Measurements from ENCODE around the gene MSH5.
"Not testable (repeated sequence)": the region's sequence is repeated elsewhere in the genome, so short reads cannot be mapped to it uniquely, and the experiment has no call there.

The MSH5 gene

DNA sequence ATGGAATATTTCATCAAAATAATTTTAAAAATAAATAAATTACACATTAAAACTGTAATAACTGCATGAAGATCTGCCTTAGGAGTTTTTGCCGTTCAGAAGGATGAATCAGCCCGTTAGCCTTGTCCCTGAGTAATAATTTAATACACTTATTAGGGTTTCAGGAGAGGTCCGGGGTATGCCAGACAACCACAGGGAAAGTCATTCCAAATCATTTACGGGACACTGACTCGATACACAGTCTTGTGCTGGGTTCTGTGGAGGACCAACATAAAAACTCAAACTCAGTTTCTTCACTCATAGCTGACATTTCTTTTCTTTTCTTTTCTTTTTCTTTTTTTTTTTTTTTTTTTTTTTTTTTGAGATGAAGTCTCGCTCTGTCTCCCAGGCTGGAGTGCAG lies 33.9 kb upstream of the MSH5 start:
- H3K4me3 ChIP-seq (ENCODE audit: low read depth, low read length), result no peak overlapping the region
- TF ChIP-seq, protein P1, sequence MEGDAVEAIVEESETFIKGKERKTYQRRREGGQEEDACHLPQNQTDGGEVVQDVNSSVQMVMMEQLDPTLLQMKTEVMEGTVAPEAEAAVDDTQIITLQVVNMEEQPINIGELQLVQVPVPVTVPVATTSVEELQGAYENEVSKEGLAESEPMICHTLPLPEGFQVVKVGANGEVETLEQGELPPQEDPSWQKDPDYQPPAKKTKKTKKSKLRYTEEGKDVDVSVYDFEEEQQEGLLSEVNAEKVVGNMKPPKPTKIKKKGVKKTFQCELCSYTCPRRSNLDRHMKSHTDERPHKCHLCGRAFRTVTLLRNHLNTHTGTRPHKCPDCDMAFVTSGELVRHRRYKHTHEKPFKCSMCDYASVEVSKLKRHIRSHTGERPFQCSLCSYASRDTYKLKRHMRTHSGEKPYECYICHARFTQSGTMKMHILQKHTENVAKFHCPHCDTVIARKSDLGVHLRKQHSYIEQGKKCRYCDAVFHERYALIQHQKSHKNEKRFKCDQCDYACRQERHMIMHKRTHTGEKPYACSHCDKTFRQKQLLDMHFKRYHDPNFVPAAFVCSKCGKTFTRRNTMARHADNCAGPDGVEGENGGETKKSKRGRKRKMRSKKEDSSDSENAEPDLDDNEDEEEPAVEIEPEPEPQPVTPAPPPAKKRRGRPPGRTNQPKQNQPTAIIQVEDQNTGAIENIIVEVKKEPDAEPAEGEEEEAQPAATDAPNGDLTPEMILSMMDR (IDR thresholded peaks at IDR 0.05; ENCODE audit: low read depth, low read length, missing control alignments), result no peak
- DNase-seq (ENCODE audit: low read depth), result no peak

DNA sequence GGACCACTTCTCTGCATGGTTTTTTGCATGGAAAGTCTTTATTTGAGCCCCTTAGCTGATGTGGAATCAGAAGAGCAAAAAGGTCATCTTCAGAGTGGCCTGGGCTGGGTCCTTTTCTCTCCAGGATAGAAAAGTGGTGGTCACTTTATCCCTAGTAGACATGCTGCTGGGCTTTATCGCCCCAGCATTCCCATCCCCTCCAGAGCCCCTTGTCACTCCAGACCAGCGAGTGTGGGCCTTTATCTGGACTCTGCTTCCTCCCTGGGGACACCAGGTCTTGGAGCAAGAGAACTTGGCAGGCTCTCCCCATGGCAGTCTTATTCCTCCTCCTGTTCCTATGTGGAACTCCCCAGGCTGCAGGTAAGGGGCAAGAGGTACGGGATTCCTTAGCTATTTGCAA lies 33.2 kb upstream of the MSH5 start, which contains the start of gene LY6G6F:
LY6G6F (plus strand) TSS at position 268 of the 400 bp plus-strand sequence; CDS start at position 309, 41 bp downstream.
- no peak for DNase-seq (ENCODE audit: low read depth)
- no peak within 1 kb of the TSS for H3K4me3 ChIP-seq (ENCODE audit: low read depth, low read length)
- TF ChIP-seq, protein P1 (IDR thresholded peaks at IDR 0.05; ENCODE audit: low read depth, low read length, missing control alignments), result no peak

DNA sequence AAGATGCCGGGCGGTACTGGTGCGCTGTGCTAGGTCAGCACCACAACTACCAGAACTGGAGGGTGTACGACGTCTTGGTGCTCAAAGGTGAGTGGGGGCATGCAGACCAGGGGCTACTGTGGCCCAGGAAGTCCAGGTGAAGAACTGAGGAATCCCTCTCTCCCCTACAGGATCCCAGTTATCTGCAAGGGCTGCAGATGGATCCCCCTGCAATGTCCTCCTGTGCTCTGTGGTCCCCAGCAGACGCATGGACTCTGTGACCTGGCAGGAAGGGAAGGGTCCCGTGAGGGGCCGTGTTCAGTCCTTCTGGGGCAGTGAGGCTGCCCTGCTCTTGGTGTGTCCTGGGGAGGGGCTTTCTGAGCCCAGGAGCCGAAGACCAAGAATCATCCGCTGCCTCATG lies 32.1 kb upstream of the MSH5 start:
- DNase-seq (ENCODE audit: low read depth), result no peak
- TF ChIP-seq, protein P1 (IDR thresholded peaks at IDR 0.05; ENCODE audit: low read depth, low read length, missing control alignments), result no peak
- no peak overlapping the region for H3K4me3 ChIP-seq (ENCODE audit: low read depth, low read length)

DNA sequence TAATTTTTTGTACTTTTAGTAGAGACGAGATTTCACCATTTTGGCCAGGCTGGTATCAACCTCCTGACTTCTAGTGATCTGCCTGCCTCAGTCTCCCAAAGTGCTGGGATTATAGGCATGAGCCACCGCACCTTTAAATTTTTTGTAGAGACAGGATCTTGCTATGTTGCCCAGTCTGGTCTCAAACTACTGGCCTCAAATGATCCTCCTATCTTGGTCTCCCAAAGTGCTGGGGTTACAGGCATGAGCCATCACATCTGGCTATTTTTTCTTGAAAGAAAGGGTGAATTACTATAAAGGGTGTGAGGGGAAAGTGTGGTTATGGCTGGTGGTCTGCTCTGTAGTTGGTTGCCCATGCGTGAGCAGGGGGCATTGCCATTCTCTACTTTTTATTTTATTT lies 31.6 kb upstream of the MSH5 start:
- TF ChIP-seq, protein P1 (IDR thresholded peaks at IDR 0.05; ENCODE audit: low read depth, low read length, missing control alignments), result no peak

DNA sequence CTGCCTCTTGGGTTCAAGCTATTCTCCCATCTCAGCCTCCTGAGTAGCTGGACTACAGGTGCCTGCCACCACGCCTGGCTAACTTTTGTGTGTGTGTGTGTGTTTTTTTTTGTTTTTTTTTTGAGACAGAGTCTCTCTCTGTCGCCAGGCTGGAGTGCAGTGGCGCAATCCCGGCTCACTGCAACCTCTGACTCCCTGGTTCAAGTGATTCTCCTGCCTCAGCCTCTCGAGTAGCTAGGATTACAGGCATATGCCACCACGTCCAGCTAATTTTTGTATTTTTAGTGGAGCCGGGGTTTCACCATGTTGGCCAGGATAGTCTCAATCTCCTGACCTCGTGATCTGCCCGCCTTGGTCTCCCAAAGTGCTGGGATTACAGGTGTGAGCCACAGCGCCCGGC lies 30.6 kb upstream of the MSH5 start:
- H3K4me3 ChIP-seq (ENCODE audit: low read depth, low read length); DNase-seq (ENCODE audit: low read depth): not testable (repeated sequence)

More for the DNA sequence above, 31.6 kb upstream of the MSH5 start:
- no peak for DNase-seq (ENCODE audit: low read depth)
- H3K4me3 ChIP-seq (ENCODE audit: low read depth, low read length), result no peak overlapping the region

DNA sequence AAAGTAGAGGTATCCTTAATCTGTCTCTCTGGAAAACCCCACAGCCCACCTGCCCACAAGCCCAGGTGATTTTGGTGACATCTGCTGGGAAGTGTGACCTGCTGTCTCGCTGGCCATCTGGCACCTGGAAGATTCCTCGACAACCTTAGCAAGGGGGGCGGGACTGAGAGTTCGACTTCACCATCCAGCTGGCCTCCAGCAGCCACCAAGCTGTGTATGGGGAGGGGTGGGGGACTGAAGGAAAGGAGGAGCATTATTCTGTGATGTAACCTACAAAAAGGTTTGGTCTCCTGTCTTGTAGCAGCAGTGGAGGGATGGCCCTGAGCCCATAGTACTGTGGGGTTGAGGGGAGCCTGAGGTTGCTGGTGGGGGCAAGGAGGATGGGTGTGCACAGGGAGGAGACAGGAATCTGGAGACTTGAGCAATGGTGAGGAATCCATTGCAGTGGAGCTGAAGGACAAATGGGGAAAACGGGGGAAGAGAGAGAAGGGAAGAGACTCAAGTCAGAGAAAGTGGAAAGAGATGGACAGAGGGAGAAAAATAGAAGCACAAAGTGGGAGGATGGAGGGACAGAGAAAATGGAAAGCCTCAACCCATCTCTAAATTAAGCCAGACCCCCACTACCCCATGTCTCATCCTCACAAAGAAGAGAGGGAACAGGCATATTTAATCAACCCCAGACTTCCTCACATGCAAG lies 29.1 kb upstream of the MSH5 start:
- no peak for DNase-seq (ENCODE audit: low read depth)
- H3K4me3 ChIP-seq (ENCODE audit: low read depth, low read length), result no peak overlapping the region
- TF ChIP-seq, protein P1 (IDR thresholded peaks at IDR 0.05; ENCODE audit: low read depth, low read length, missing control alignments), result no peak

DNA sequence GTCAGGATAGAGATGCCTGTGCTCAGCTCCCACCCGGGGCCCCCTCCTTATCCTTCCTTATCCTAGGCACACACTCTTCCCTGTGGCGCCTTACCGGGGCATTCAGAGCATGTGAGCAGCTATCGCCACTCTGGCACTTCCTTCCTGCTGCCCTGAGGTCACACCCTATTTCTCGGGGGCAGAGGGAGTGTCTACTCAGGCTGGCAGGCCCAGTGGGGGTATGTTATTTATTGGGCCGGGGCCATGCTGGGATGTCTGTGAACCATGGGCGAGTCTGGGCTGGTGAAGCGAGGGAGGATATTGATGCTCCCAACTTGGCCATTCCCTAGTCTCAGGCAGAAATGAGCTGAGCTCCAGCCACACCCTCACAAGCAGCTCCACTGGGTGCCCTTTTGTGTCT lies 28.6 kb upstream of the MSH5 start:
- DNase-seq (ENCODE audit: low read depth), result no peak
- no peak overlapping the region for H3K4me3 ChIP-seq (ENCODE audit: low read depth, low read length)
- TF ChIP-seq, protein P1 (IDR thresholded peaks at IDR 0.05; ENCODE audit: low read depth, low read length, missing control alignments), result no peak
